GM12878 (cell line): ENCODE measurements around the gene CACNA1D. TPM values are rescaled to one million over a fixed set of nuclear protein-coding genes. Genes with fewer than 3 reads are reported as not detected.

Experiments used
- MYB ChIP-seq: fragments of 150-350 bp; IDR thresholded peaks from 2 replicates; pipeline ENCODE4 v1.6.1; 2014; ENCODE audit warnings: mild to moderate bottlenecking, low read depth, low read length, borderline replicate concordance
- PML ChIP-seq: IDR thresholded peaks from 2 replicates; pipeline ENCODE4 v1.6.1; 2012; ENCODE audit warnings: low read length, inconsistent platforms
- SUPT20H ChIP-seq: IDR thresholded peaks from 2 replicates; pipeline ENCODE4 v1.6.1; 2011; ENCODE audit warnings: low read depth, mild to moderate bottlenecking, low read length, moderate library complexity, borderline replicate concordance; ENCODE audit not compliant: control insufficient read depth
- ZNF384 ChIP-seq: IDR thresholded peaks from 2 replicates; pipeline ENCODE4 v1.6.1; 2012; ENCODE audit warnings: low read depth, mild to moderate bottlenecking, low read length, improper control_type of control experiment, borderline replicate concordance
- ZSCAN29 ChIP-seq: fragments of 450-650 bp; IDR thresholded peaks from 2 replicates; pipeline ENCODE4 v1.6.1; 2017; ENCODE audit warnings: mild to moderate bottlenecking, moderate library complexity
- polyA plus RNA-seq, 11 experiments: library from polyadenylated mRNA; depleted of rRNA in 4 of 11; unstranded in 6 of 11; stranded (reverse) in 5 of 11; fragments of >200 nt; fragmentation: Nextera tagmentation in 4 of 11; fragmentation: Illumina TruSeq in 1 of 11; extraction: Ambion mirVana in 4 of 11; extraction: Trizol in 1 of 11; gene quantifications; 1 replicate in 1 of 11; 2 replicates in 10 of 11; pipeline versions ENCODE4 v1.2.1 to v1.2.3, GENCODE V29; 2011 to 2016; ENCODE audit warnings: inconsistent platforms in 2 of 11, missing spikeins in 2 of 11, low read depth in 1 of 11
- total RNA-seq, 4 experiments: library from RNA; depleted of rRNA in 3 of 4; stranded (reverse); fragments of >200 nt in 3 of 4; fragmentation: Illumina TruSeq in 1 of 4; extraction: Trizol in 1 of 4; gene quantifications; 2 replicates each; pipeline versions ENCODE4 v1.2.1 to v1.2.3, GENCODE V29; 2013 to 2021
- TF ChIP-seq, protein P1 (sequence below): fragments of 450-650 bp; IDR thresholded peaks from 2 replicates; pipeline ENCODE4 v1.6.1; 2018; ENCODE audit warnings: borderline replicate concordance, mild to moderate bottlenecking; ENCODE audit not compliant: partially characterized antibody
- TF ChIP-seq, protein P2 (sequence below): fragments of 450-650 bp; IDR thresholded peaks from 2 replicates; pipeline ENCODE4 v1.6.1; 2017; ENCODE audit warnings: mild to moderate bottlenecking, moderate library complexity
- TF ChIP-seq, protein P3 (sequence below): fragments of 450-650 bp; IDR thresholded peaks from 2 replicates; pipeline ENCODE4 v1.6.1; 2016; ENCODE audit warnings: mild to moderate bottlenecking

The CACNA1D gene
- total and polyA plus RNA-seq, 10 of the 15 experiments (the other 5 are each of a cell fraction or from before 2014, with no cell fraction given), result 0.21 to 24.4 (median 1.6) TPM

DNA sequence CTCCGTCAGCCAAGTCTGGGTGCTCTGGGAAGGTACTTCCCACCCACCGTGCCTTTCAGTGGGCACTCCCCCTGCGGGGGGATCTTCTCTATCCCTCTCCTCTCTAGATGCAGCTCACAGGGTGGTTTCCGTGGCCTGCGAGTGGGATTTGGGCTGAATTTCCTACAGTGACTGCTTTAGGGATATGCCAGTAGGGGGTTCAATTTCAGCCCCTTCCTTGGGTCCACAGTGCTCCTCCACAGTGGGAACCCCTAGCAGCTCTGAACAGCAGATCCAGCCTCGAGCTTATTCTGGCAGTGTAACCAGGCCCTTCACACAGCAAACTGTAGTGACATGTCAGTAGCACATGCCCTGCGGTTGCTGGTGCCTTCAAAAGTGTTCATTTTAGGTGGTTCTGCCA, 196.1 kb downstream of the CACNA1D start (continued):
- TF ChIP-seq MYB, result no peak
- TF ChIP-seq, protein P1, sequence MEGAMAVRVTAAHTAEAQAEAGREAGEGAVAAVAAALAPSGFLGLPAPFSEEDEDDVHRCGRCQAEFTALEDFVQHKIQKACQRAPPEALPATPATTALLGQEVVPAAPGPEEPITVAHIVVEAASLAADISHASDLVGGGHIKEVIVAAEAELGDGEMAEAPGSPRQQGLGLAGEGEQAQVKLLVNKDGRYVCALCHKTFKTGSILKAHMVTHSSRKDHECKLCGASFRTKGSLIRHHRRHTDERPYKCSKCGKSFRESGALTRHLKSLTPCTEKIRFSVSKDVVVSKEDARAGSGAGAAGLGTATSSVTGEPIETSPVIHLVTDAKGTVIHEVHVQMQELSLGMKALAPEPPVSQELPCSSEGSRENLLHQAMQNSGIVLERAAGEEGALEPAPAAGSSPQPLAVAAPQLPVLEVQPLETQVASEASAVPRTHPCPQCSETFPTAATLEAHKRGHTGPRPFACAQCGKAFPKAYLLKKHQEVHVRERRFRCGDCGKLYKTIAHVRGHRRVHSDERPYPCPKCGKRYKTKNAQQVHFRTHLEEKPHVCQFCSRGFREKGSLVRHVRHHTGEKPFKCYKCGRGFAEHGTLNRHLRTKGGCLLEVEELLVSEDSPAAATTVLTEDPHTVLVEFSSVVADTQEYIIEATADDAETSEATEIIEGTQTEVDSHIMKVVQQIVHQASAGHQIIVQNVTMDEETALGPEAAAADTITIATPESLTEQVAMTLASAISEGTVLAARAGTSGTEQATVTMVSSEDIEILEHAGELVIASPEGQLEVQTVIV, result no peak
- TF ChIP-seq ZNF384, result no peak
- TF ChIP-seq, protein P2, sequence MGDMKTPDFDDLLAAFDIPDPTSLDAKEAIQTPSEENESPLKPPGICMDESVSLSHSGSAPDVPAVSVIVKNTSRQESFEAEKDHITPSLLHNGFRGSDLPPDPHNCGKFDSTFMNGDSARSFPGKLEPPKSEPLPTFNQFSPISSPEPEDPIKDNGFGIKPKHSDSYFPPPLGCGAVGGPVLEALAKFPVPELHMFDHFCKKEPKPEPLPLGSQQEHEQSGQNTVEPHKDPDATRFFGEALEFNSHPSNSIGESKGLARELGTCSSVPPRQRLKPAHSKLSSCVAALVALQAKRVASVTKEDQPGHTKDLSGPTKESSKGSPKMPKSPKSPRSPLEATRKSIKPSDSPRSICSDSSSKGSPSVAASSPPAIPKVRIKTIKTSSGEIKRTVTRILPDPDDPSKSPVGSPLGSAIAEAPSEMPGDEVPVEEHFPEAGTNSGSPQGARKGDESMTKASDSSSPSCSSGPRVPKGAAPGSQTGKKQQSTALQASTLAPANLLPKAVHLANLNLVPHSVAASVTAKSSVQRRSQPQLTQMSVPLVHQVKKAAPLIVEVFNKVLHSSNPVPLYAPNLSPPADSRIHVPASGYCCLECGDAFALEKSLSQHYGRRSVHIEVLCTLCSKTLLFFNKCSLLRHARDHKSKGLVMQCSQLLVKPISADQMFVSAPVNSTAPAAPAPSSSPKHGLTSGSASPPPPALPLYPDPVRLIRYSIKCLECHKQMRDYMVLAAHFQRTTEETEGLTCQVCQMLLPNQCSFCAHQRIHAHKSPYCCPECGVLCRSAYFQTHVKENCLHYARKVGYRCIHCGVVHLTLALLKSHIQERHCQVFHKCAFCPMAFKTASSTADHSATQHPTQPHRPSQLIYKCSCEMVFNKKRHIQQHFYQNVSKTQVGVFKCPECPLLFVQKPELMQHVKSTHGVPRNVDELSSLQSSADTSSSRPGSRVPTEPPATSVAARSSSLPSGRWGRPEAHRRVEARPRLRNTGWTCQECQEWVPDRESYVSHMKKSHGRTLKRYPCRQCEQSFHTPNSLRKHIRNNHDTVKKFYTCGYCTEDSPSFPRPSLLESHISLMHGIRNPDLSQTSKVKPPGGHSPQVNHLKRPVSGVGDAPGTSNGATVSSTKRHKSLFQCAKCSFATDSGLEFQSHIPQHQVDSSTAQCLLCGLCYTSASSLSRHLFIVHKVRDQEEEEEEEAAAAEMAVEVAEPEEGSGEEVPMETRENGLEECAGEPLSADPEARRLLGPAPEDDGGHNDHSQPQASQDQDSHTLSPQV, result no peak
- no peak for TF ChIP-seq PML
- TF ChIP-seq SUPT20H, result no peak
- no peak for TF ChIP-seq ZSCAN29
- TF ChIP-seq, protein P3, sequence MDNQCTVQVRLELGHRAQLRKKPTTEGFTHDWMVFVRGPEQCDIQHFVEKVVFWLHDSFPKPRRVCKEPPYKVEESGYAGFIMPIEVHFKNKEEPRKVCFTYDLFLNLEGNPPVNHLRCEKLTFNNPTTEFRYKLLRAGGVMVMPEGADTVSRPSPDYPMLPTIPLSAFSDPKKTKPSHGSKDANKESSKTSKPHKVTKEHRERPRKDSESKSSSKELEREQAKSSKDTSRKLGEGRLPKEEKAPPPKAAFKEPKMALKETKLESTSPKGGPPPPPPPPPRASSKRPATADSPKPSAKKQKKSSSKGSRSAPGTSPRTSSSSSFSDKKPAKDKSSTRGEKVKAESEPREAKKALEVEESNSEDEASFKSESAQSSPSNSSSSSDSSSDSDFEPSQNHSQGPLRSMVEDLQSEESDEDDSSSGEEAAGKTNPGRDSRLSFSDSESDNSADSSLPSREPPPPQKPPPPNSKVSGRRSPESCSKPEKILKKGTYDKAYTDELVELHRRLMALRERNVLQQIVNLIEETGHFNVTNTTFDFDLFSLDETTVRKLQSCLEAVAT, result no peak
